ENCODE data around the gene HOXA7. TPM values are rescaled to one million over a fixed set of nuclear protein-coding genes. Genes with fewer than 3 reads are reported as not detected.

Gene HOXA7
- total RNA-seq, 1 donor from 2014 or later = not detected

- peaks cover 33% of the 10 kb centered on the region for H3K4me1 Mint-ChIP-seq
- ChIA-PET POLR2A (no interaction called here), CTCF (no interaction called here)
- H3K36me3 Mint-ChIP-seq (ENCODE audit: low read depth) = no peaks in the 10 kb centered on the region
- H3K9me3 Mint-ChIP-seq = no peaks in the 10 kb centered on the region
- TF ChIP-seq CTCF (IDR thresholded peaks at IDR 0.05) = no peak
- no peak for DNase-seq
- ATAC-seq (ENCODE audit: low read depth) = no peak
- H3K27ac Mint-ChIP-seq = no peak overlapping the region
- intact Hi-C loops (cut with micrococcal nuclease) = loop anchor here (2.0 kb wide), 1 partner anchor 37 kb away; no protein-coding TSS in a partner anchor
- no peak overlapping the region for H3K4me3 Mint-ChIP-seq
- peaks cover 73% of the 10 kb centered on the region for H3K27me3 Mint-ChIP-seq
These were observed 47.0 kb upstream of the HOXA7 start for GRCh38 chr7:27203365-27203953.

- no peak for TF ChIP-seq CTCF (IDR thresholded peaks at IDR 0.05)
- H3K27ac Mint-ChIP-seq = peak overlapping the region; percentile 35
- DNase-seq (no peak), ATAC-seq (ENCODE audit: low read depth) (no peak)
- ChIA-PET CTCF (no interaction called here), POLR2A (no interaction called here)
- peaks cover 75% of the 10 kb centered on the region for H3K27me3 Mint-ChIP-seq
- intact Hi-C loops (cut with micrococcal nuclease) = loop anchor here (2.0 kb wide), 1 partner anchor 38 kb away; no protein-coding TSS in a partner anchor
- H3K36me3 Mint-ChIP-seq (ENCODE audit: low read depth) = no peaks in the 10 kb centered on the region
- H3K9me3 Mint-ChIP-seq = no peaks in the 10 kb centered on the region
- peaks cover 33% of the 10 kb centered on the region for H3K4me1 Mint-ChIP-seq
- no peak overlapping the region for H3K4me3 Mint-ChIP-seq
These were observed 46.3 kb upstream of the HOXA7 start for GRCh38 chr7:27202862-27203134.

- CTCF ChIA-PET = interaction anchor here (1.1 kb wide), 1 partner anchor 18 kb away, joined by 3 read pairs; no protein-coding TSS in a partner anchor
These were observed 45.8 kb upstream of the HOXA7 start for GRCh38 chr7:27202018-27202861.

GRCh38 chr7:27201580-27202017, 45.1 kb upstream of the HOXA7 start:
- Mint-ChIP-seq H3K27ac (peak overlapping the region; percentile 24), H3K9me3 (no peaks in the 10 kb centered on the region), H3K27me3 (peaks cover 72% of the 10 kb centered on the region), H3K4me1 (peaks cover 33% of the 10 kb centered on the region), H3K4me3 (peak overlapping the region; percentile 76), H3K36me3 (ENCODE audit: low read depth) (no peaks in the 10 kb centered on the region)
- no peak for ATAC-seq (ENCODE audit: low read depth)
- POLR2A ChIA-PET = interaction anchor here (0.6 kb wide), 1 partner anchor 45 kb away, joined by 3 read pairs; no protein-coding TSS in a partner anchor
- DNase-seq = no peak
- CTCF ChIA-PET = interaction anchor here (1.1 kb wide), 2 partner anchors 19 to 39 kb away, joined by 3 read pairs; no protein-coding TSS in a partner anchor
- TF ChIP-seq CTCF (IDR thresholded peaks at IDR 0.05) = no peak
- intact Hi-C loops (cut with micrococcal nuclease) = loop anchor here (2.0 kb wide), 2 partner anchors 17 to 39 kb away; partner anchors contain the start of gene HOXA11

More at GRCh38 chr7:27202018-27202861, 45.8 kb upstream of the HOXA7 start:
- Mint-ChIP-seq H3K27me3 (peaks cover 76% of the 10 kb centered on the region), H3K27ac (no peak overlapping the region), H3K4me1 (peaks cover 33% of the 10 kb centered on the region), H3K4me3 (no peak overlapping the region), H3K9me3 (no peaks in the 10 kb centered on the region), H3K36me3 (ENCODE audit: low read depth) (no peaks in the 10 kb centered on the region)
- intact Hi-C loops (cut with micrococcal nuclease) = loop anchor here (2.0 kb wide), 1 partner anchor 39 kb away; no protein-coding TSS in a partner anchor
- ATAC-seq (ENCODE audit: low read depth) = no peak
- TF ChIP-seq CTCF (IDR thresholded peaks at IDR 0.05) = no peak
- DNase-seq = no peak
- POLR2A ChIA-PET = no interaction called here
